ENCODE data around the gene ZWINT. TPM values are rescaled to one million over a fixed set of nuclear protein-coding genes. Genes with fewer than 3 reads are reported as not detected.

The ZWINT gene
- total and polyA plus RNA-seq, 2 of the 8 experiments (the other 6 are each of a cell fraction or from before 2014, with no cell fraction given), result 52.1 to 71.2 TPM

DNA sequence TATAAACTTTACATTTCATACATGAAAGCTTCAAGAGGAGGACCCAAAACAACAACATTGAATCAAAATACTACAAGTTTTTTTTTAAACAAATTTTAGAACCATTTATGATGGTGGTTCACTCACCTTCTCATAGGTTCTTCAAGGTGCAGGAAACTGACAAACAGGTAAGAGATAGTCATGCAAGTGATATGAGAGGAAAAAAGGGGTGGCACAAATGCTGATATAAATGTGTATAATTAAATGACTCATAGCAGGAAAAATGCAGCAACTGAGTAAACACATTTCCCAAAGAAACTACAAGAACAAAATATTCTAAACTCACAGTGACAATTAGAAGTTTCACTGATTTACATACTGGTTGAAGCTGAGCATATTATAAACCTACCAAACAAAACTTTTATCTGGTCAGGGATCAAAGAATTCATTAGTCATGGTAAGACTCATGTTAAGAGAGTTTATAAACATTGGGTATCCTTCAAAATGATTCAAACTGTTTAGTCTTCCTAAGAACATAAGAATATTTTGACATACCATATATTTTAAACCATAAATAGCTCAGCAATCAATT, 14.1 kb downstream of the ZWINT start:
- Histone ChIP-seq H4K20me1 (replicated peaks in 1 of 2; ENCODE audit: control insufficient read depth in 1 of 2, insufficient read depth in 2 of 2, low read length in 2 of 2) (no peaks in the 10 kb centered on the region), H3K56ac (replicated peaks; ENCODE audit: insufficient read length, low read depth, low read length) (no peak overlapping the region), H3K36me3 (ENCODE audit: control insufficient read depth in 2 of 4, insufficient read depth in 4 of 4, low read length in 3 of 4) (no peaks in the 10 kb centered on the region), H4K8ac (ENCODE audit: extremely low read depth, insufficient read depth, low read length) (no peak overlapping the region), H3K79me1 (ENCODE audit: low read depth, low read length) (no peaks in the 10 kb centered on the region), H3K23me2 (ENCODE audit: low read depth, low read length) (no peaks in the 10 kb centered on the region), H4K91ac (replicated peaks; ENCODE audit: insufficient read length, low read length) (no peak overlapping the region), H3K18ac (ENCODE audit: extremely low read depth, low read length) (no peak overlapping the region), H2AK5ac (ENCODE audit: low read depth, low read length) (no peak overlapping the region), H3K4me1 (replicated peaks in 1 of 4; ENCODE audit: control insufficient read depth in 3 of 4, insufficient read depth in 4 of 4, low read length in 3 of 4) (no peaks in the 10 kb centered on the region), H3K79me2 (ENCODE audit: control insufficient read depth in 1 of 2, insufficient read depth in 2 of 2, low read length in 2 of 2) (no peaks in the 10 kb centered on the region), H3K14ac (ENCODE audit: insufficient read length) (no peak overlapping the region), H3K27ac (ENCODE audit: low read depth, low read length) (no peak overlapping the region), H3K4me2 (ENCODE audit: insufficient read depth in 1 of 2, low read depth in 2 of 2, low read length in 2 of 2) (no peak overlapping the region), H2BK5ac (ENCODE audit: low read depth, low read length) (no peak overlapping the region), H3K4me3 (ENCODE audit: extremely low read depth in 1 of 4, insufficient read depth in 2 of 4, low read depth in 3 of 4, low read length in 4 of 4) (no peak overlapping the region), H2AFZ (ENCODE audit: low read length) (no peak overlapping the region), H3K9ac (replicated peaks in 1 of 4; ENCODE audit: extremely low read depth in 1 of 4, low read depth in 3 of 4, low read length in 3 of 4) (no peak overlapping the region), H4K5ac (ENCODE audit: insufficient read length, low read depth, low read length) (no peak overlapping the region), H2BK15ac (ENCODE audit: low read length) (no peak overlapping the region), H3K27me3 (replicated peaks in 1 of 4; ENCODE audit: control insufficient read depth in 3 of 4, extremely low read depth in 1 of 4, insufficient read depth in 3 of 4, low read length in 3 of 4) (no peaks in the 10 kb centered on the region), H2BK120ac (replicated peaks; ENCODE audit: low read depth, low read length) (no peak overlapping the region), H3K9me3 (ENCODE audit: insufficient read depth in 2 of 2, low read depth in 1 of 2, low read length in 1 of 2) (no peaks in the 10 kb centered on the region), H2BK20ac (ENCODE audit: low read length) (no peak overlapping the region), H3K23ac (ENCODE audit: insufficient read length) (no peak overlapping the region), H3K4ac (replicated peaks; ENCODE audit: insufficient read length, low read depth, low read length) (no peak overlapping the region), H2BK12ac (ENCODE audit: low read depth, low read length) (no peak overlapping the region)
- TF ChIP-seq, protein P1, sequence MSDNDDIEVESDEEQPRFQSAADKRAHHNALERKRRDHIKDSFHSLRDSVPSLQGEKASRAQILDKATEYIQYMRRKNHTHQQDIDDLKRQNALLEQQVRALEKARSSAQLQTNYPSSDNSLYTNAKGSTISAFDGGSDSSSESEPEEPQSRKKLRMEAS (IDR thresholded peaks at IDR 0.05), result no peak
- FAIRE-seq (no peak), DNase-seq (ENCODE audit: low read depth in 1 of 2, low spot score in 2 of 2) (no peak)
- ChIA-PET CTCF (ENCODE audit: partially characterized antibody) (interaction anchor here (1.2 to 2.5 kb wide), 2 partner anchors 11 to 1718 kb away, joined by 4 to 6 read pairs; no protein-coding TSS in a partner anchor), POLR2A (ENCODE audit: partially characterized antibody) (interaction anchor here (1.3 kb wide), 1 partner anchor 11 kb away, joined by 3 read pairs; no protein-coding TSS in a partner anchor)
